Loucy (cell line): ENCODE results near the gene PKP3.

Source experiments
- H2AFZ ChIP-seq: fragments of 200-600 bp; sonication (generic); 2 replicates; pipeline ENCODE4 v1.6.0; 2016; ENCODE audit warnings: antibody characterized with exemption, mild to moderate bottlenecking, low read length, moderate library complexity
- H3F3A ChIP-seq: fragments of 200-600 bp; 2 replicates; pipeline ENCODE4 v1.6.0; 2016; ENCODE audit warnings: antibody characterized with exemption, low read depth, mild to moderate bottlenecking
- H3K27me3 ChIP-seq: fragments of 200-600 bp; sonication (generic); 2 replicates; pipeline ENCODE4 v1.6.1; 2014; ENCODE audit warnings: low read length, mild to moderate bottlenecking; ENCODE audit not compliant: insufficient read depth, poor library complexity, severe bottlenecking
- H3K36me3 ChIP-seq: fragments of 200-600 bp; sonication (generic); 2 replicates; pipeline ENCODE4 v1.6.1; 2016; ENCODE audit warnings: low read length; ENCODE audit not compliant: insufficient read depth
- H3K4me1 ChIP-seq: fragments of 200-600 bp; sonication (generic); 2 replicates; pipeline ENCODE4 v1.5.1; 2014; ENCODE audit warnings: low read length, mild to moderate bottlenecking; ENCODE audit not compliant: insufficient read depth, poor library complexity, severe bottlenecking
- H3K4me2 ChIP-seq: fragments of 200-600 bp; sonication (generic); 2 replicates; pipeline ENCODE4 v1.6.0; 2014; ENCODE audit warnings: antibody characterized with exemption, low read length, low read depth, mild to moderate bottlenecking; ENCODE audit not compliant: poor library complexity, severe bottlenecking
- H3K4me3 ChIP-seq: fragments of 200-600 bp; sonication (generic); 2 replicates; pipeline ENCODE4 v1.5.1; 2014; ENCODE audit warnings: low read length, mild to moderate bottlenecking, mixed read lengths; ENCODE audit not compliant: poor library complexity, severe bottlenecking
- H3K79me2 ChIP-seq: fragments of 200-600 bp; sonication (generic); 2 replicates; pipeline ENCODE4 v1.6.1; 2014; ENCODE audit warnings: low read length; ENCODE audit not compliant: insufficient read depth
- H3K9ac ChIP-seq: fragments of 200-600 bp; sonication (generic); 2 replicates; pipeline ENCODE4 v1.6.0; 2014; ENCODE audit warnings: mild to moderate bottlenecking, low read depth, low read length, moderate library complexity; ENCODE audit not compliant: poor library complexity, severe bottlenecking
- H3K9me2 ChIP-seq: fragments of 200-600 bp; sonication (generic); replicated peaks from 2 replicates; pipeline ENCODE4 v1.6.1; 2016; ENCODE audit warnings: low read depth, low read length, mixed read lengths
- H3K9me3 ChIP-seq: fragments of 200-600 bp; sonication (generic); 2 replicates; pipeline ENCODE4 v1.6.1; 2014; ENCODE audit warnings: mild to moderate bottlenecking, antibody characterized with exemption, low read length, low read depth; ENCODE audit not compliant: insufficient read depth
- H4K20me1 ChIP-seq: fragments of 200-600 bp; sonication (generic); 2 replicates; pipeline ENCODE4 v1.6.0; 2014; ENCODE audit warnings: antibody characterized with exemption, low read length, mild to moderate bottlenecking; ENCODE audit not compliant: insufficient read depth, poor library complexity, severe bottlenecking
- CTCF ChIP-seq: fragments of 200-600 bp; sonication (generic); conservative IDR thresholded peaks from 2 replicates; pipeline ENCODE4 v1.5.1; 2014; ENCODE audit warnings: mild to moderate bottlenecking, antibody characterized with exemption, low read length
- EZH2phosphoT487 ChIP-seq: fragments of 200-600 bp; IDR thresholded peaks from 2 replicates; pipeline ENCODE4 v1.6.1; 2018; ENCODE audit warnings: antibody characterized with exemption, mild to moderate bottlenecking, moderate library complexity, borderline replicate concordance

Gene PKP3

GRCh38 chr11:352456-353031 is 41.5 kb upstream of the PKP3 start:
- no peaks in the 10 kb centered on the region for H4K20me1 ChIP-seq
- H3K79me2 ChIP-seq, result peaks cover 12% of the 10 kb centered on the region; the same call in 1 of the 2 replicates
- H3F3A ChIP-seq, result peaks cover 26% of the 10 kb centered on the region
- no peak for TF ChIP-seq CTCF
- no peak for TF ChIP-seq EZH2phosphoT487
- no peaks in the 10 kb centered on the region for H3K9me2 ChIP-seq
- no peaks in the 10 kb centered on the region for H3K27me3 ChIP-seq
- H3K4me2 ChIP-seq, result peak overlapping the region; percentile 22
- H3K9ac ChIP-seq, result peak overlapping the region; percentile 96
- H3K4me1 ChIP-seq, result peaks cover 68% of the 10 kb centered on the region
- H2AFZ ChIP-seq, result no peak overlapping the region
- no peaks in the 10 kb centered on the region for H3K9me3 ChIP-seq
- H3K36me3 ChIP-seq, result no peaks in the 10 kb centered on the region
- H3K4me3 ChIP-seq, result no peak overlapping the region

- Histone ChIP-seq H3K4me2 (peak overlapping the region; percentile 18), H3F3A (peaks cover 29% of the 10 kb centered on the region), H3K27me3 (no peaks in the 10 kb centered on the region), H3K9me2 (no peaks in the 10 kb centered on the region), H4K20me1 (no peaks in the 10 kb centered on the region), H3K9ac (peak overlapping the region; percentile 96), H3K4me1 (peaks cover 62% of the 10 kb centered on the region), H2AFZ (no peak overlapping the region), H3K79me2 (peaks cover 12% of the 10 kb centered on the region; the same call in 1 of the 2 replicates), H3K4me3 (no peak overlapping the region), H3K9me3 (no peaks in the 10 kb centered on the region), H3K36me3 (no peaks in the 10 kb centered on the region)
- TF ChIP-seq CTCF, result no peak
- TF ChIP-seq EZH2phosphoT487, result no peak
Measured at GRCh38 chr11:353179-353873, 40.7 kb upstream of the PKP3 start.

GRCh38 chr11:355581-356458 is 38.2 kb upstream of the PKP3 start:
- H3K36me3 ChIP-seq, result no peaks in the 10 kb centered on the region
- H3K79me2 ChIP-seq, result peaks cover 12% of the 10 kb centered on the region; the same call in 1 of the 2 replicates
- TF ChIP-seq EZH2phosphoT487 (no peak), CTCF (no peak)
- peak overlapping the region; percentile 69 for H3K9ac ChIP-seq
- no peaks in the 10 kb centered on the region for H4K20me1 ChIP-seq
- H3K9me2 ChIP-seq, result no peaks in the 10 kb centered on the region
- H2AFZ ChIP-seq, result no peak overlapping the region
- H3K27me3 ChIP-seq, result no peaks in the 10 kb centered on the region
- peak overlapping the region; percentile 45 for H3K4me3 ChIP-seq
- H3K9me3 ChIP-seq, result no peaks in the 10 kb centered on the region; the same call in 1 of the 2 replicates
- peaks cover 45% of the 10 kb centered on the region for H3K4me1 ChIP-seq
- H3K4me2 ChIP-seq, result peak overlapping the region; percentile 45
- H3F3A ChIP-seq, result peaks cover 25% of the 10 kb centered on the region
